Vagina (tissue), 2 donors: ENCODE data around the gene BGLAP. TPM values are rescaled to one million over a fixed set of nuclear protein-coding genes. Genes with fewer than 3 reads are reported as not detected.

Experiments used
- DNase-seq, 2 donors: peaks; one replicate each; pipeline ENCODE4 v3.0.0-alpha.2; 2017; ENCODE audit errors: extremely low spot score in 2 of 2
- H3K27ac ChIP-seq: fragments of 200-600 bp; sonication (generic); one replicate; pipeline ENCODE4 v1.5.1; 2019
- H3K27me3 ChIP-seq: fragments of 200-600 bp; sonication (generic); one replicate; pipeline ENCODE4 v1.5.1; 2019
- H3K36me3 ChIP-seq, 2 donors: fragments of 200-600 bp; sonication (generic); one replicate each; pipeline ENCODE4 v1.5.1; 2017 to 2019
- H3K4me1 ChIP-seq: fragments of 200-600 bp; sonication (generic); one replicate; pipeline ENCODE4 v1.5.1; 2019
- H3K4me3 ChIP-seq, 2 donors: fragments of 200-600 bp; sonication (generic); 1 replicate in 1 of 2; 2 replicates in 1 of 2; pipeline ENCODE4 v1.5.1; 2016 to 2019
- H3K9me3 ChIP-seq: fragments of 200-600 bp; sonication (generic); one replicate; pipeline ENCODE4 v1.5.1; 2019
- POLR2A ChIP-seq, 2 donors: fragments of 450-650 bp; IDR thresholded peaks; one replicate each; pipeline ENCODE4 v1.6.1; 2017; ENCODE audit warnings: antibody characterized with exemption in 2 of 2, mild to moderate bottlenecking in 2 of 2, moderate library complexity in 2 of 2
- POLR2AphosphoS5 ChIP-seq, 2 donors: sonication (generic); formaldehyde crosslinking; IDR thresholded peaks; one replicate each; pipeline ENCODE4 v1.9.0; 2017; ENCODE audit warnings: antibody characterized with exemption in 2 of 2, mild to moderate bottlenecking in 2 of 2, low read depth in 1 of 2; ENCODE audit not compliant: insufficient read depth in 1 of 2
- intact Hi-C: fragments of 100-400 bp; cut with DNase I; formaldehyde crosslinking; loops from one replicate; pipeline ENCODE4 v1.15.1; 2023
- total RNA-seq: library from RNA; depleted of rRNA; stranded (reverse); fragments of >200 nt; gene quantifications from one replicate; pipeline ENCODE4 v1.2.3, GENCODE V29; 2016
- TF ChIP-seq, protein P1 (sequence below), 3 experiments: fragments of 450-650 bp in 2 of 3; fragments of 200-600 bp in 1 of 3; sonication (generic) in 1 of 3; IDR thresholded peaks; one replicate each; pipeline ENCODE4 v1.5.1; 2017 to 2019; ENCODE audit warnings: antibody characterized with exemption in 3 of 3, mild to moderate bottlenecking in 2 of 3, moderate library complexity in 2 of 3

Gene BGLAP
- total RNA-seq, 1 donor from 2014 or later = not detected

DNA sequence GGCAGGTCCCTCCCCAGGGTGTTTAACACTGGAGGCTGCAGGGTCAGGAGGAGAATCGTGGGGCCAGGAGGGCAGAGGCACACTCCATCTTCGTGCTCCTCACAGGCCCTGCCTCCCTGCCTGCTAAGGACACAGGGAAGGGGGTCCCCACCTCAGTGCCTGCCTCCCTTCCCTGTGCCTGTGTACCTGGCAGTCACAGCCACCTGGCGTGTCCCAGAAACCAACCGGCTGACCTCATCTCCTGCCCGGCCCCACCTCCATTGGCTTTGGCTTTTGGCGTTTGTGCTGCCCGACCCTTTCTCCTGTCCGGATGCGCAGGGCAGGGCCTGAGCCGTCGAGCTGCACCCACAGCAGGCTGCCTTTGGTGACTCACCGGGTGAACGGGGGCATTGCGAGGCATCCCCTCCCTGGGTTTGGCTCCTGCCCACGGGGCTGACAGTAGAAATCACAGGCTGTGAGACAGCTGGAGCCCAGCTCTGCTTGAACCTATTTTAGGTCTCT is 623 bp upstream of the BGLAP start:
- DNase-seq = no peak
- Histone ChIP-seq H3K27me3 (no peaks in the 10 kb centered on the region), H3K27ac (no peak overlapping the region), H3K4me1 (peaks cover 13% of the 10 kb centered on the region), H3K9me3 (no peaks in the 10 kb centered on the region), H3K4me3 (no peak overlapping the region), H3K36me3 (peaks cover 0 to 44% of the 10 kb centered on the region in 2 donors)
- TF ChIP-seq POLR2A (IDR thresholded peaks at IDR 0.05) = no peak
- intact Hi-C loops = no loop called here

DNA sequence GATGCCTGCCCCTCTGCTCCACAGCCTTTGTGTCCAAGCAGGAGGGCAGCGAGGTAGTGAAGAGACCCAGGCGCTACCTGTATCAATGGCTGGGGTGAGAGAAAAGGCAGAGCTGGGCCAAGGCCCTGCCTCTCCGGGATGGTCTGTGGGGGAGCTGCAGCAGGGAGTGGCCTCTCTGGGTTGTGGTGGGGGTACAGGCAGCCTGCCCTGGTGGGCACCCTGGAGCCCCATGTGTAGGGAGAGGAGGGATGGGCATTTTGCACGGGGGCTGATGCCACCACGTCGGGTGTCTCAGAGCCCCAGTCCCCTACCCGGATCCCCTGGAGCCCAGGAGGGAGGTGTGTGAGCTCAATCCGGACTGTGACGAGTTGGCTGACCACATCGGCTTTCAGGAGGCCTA is 754 bp downstream of the BGLAP start:
- H3K4me3 ChIP-seq = no peak overlapping the region
- H3K36me3 ChIP-seq = peaks cover 0 to 31% of the 10 kb centered on the region in 2 donors
- no peaks in the 10 kb centered on the region for H3K27me3 ChIP-seq
- DNase-seq = no peak
- no peak for TF ChIP-seq POLR2AphosphoS5 (IDR thresholded peaks at IDR 0.05; ENCODE audit: insufficient read depth in 1 of 2, low read depth in 1 of 2)
- no peak for TF ChIP-seq POLR2A (IDR thresholded peaks at IDR 0.05)
- TF ChIP-seq, protein P1, sequence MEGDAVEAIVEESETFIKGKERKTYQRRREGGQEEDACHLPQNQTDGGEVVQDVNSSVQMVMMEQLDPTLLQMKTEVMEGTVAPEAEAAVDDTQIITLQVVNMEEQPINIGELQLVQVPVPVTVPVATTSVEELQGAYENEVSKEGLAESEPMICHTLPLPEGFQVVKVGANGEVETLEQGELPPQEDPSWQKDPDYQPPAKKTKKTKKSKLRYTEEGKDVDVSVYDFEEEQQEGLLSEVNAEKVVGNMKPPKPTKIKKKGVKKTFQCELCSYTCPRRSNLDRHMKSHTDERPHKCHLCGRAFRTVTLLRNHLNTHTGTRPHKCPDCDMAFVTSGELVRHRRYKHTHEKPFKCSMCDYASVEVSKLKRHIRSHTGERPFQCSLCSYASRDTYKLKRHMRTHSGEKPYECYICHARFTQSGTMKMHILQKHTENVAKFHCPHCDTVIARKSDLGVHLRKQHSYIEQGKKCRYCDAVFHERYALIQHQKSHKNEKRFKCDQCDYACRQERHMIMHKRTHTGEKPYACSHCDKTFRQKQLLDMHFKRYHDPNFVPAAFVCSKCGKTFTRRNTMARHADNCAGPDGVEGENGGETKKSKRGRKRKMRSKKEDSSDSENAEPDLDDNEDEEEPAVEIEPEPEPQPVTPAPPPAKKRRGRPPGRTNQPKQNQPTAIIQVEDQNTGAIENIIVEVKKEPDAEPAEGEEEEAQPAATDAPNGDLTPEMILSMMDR (IDR thresholded peaks at IDR 0.05) = no peak
- peaks cover 27% of the 10 kb centered on the region for H3K4me1 ChIP-seq
- H3K9me3 ChIP-seq = no peaks in the 10 kb centered on the region
- intact Hi-C loops = no loop called here
- no peak overlapping the region for H3K27ac ChIP-seq

DNA sequence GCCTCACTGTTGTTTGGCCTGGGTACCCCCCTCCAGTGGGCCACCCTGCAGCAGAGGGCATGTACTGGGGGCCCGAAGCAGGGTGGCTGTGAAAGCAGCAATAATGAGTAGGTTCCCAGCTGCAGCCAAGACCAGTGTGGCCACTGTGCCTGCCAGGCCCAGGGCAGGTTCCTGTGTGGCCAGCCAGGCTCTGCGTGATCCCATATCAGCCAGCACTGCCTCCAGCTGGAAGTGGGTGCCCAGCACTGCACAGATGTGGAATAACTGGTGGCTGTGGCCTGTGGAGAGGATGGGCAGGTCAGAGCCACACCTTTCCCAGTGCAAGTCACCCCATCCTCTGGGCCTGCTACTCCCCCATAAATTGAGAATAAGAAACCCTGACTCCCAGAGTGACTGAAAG is 2.1 kb downstream of the BGLAP start:
- DNase-seq = no peak
- H3K4me1 ChIP-seq = peaks cover 32% of the 10 kb centered on the region
- TF ChIP-seq POLR2AphosphoS5 (IDR thresholded peaks at IDR 0.05; ENCODE audit: insufficient read depth in 1 of 2, low read depth in 1 of 2) = no peak
- TF ChIP-seq POLR2A (IDR thresholded peaks at IDR 0.05) = no peak
- TF ChIP-seq, protein P1 (IDR thresholded peaks at IDR 0.05) = no peak
- H3K9me3 ChIP-seq = no peaks in the 10 kb centered on the region
- H3K4me3 ChIP-seq = no peak overlapping the region
- no peak overlapping the region for H3K27ac ChIP-seq
- H3K27me3 ChIP-seq = no peaks in the 10 kb centered on the region
- peaks cover 0 to 18% of the 10 kb centered on the region in 2 donors for H3K36me3 ChIP-seq
- intact Hi-C loops = no loop called here

DNA sequence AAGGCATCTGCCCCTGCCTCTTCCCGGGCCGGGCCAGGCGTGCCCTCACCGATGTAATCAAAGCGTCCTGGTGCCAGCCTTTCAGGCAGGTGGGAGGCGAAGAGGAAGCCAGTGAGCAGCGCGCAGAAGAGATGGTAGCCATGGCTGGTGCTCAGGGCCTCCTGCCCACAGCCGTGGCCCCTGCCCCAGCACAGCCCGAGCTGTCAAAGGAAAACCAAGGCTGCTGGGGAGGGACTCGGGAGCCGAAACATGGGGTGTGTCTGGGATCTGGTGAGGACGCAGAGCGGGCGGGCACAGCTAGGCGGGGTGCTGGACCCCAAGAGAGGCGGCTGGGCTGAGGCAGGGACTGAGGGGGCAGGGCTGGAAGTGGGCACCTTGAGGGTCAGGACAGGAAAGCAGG is 2.7 kb downstream of the BGLAP start:
- Histone ChIP-seq H3K4me1 (peaks cover 32% of the 10 kb centered on the region), H3K36me3 (peaks cover 0 to 18% of the 10 kb centered on the region in 2 donors)
- intact Hi-C loops = no loop called here

DNA sequence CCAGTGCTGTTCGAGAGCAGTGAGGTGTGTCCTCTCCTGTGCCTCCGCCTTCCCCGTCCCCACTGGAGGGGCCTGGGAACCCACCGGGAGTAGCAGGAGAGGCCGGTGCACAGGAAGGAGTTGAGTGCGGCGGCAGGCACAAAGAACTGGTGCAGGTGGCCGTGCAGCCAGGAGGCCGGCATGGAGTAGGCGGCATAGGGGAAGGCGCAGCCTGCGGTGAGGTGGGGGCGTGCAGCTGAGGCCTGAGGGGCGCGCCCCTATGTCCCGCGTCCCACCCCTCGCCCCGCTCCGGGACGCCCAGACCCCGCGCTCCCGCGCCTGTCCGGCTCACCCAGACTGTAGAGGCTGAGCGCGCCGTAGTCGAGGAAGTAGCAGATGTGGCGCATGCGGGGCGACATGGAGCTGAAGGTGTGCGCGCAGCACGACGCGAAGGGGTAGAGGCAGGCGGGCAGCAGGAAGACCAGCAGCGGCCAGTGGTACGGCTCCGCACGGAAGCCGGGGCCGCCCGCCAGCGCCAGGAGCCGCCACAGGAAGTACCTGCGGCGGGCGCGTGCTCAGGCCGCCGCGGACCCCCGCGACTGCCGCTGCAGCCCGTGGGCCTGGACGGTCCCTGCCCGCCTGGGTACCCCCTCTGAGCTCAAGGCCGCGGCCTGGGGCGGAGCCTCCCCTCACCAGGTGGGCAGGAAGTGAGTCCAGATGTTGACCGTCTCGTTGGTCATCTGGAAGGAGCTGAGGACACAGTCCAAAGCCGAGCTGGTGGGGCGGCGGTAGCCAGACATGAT is 3.7 kb downstream of the BGLAP start:
- H3K27me3 ChIP-seq = no peaks in the 10 kb centered on the region
- no peak for DNase-seq
- peaks cover 32% of the 10 kb centered on the region for H3K4me1 ChIP-seq
- H3K27ac ChIP-seq = no peak overlapping the region
- peak overlapping the region; percentile 26 to 29 for H3K4me3 ChIP-seq
- peaks cover 0 to 18% of the 10 kb centered on the region in 2 donors for H3K36me3 ChIP-seq
- intact Hi-C loops = no loop called here
- TF ChIP-seq POLR2AphosphoS5 (IDR thresholded peaks at IDR 0.05; ENCODE audit: insufficient read depth in 1 of 2, low read depth in 1 of 2) (no peak), POLR2A (IDR thresholded peaks at IDR 0.05) (no peak)
- TF ChIP-seq, protein P1 (IDR thresholded peaks at IDR 0.05) = no peak
- H3K9me3 ChIP-seq = no peaks in the 10 kb centered on the region

More for the DNA sequence above, 2.7 kb downstream of the BGLAP start:
- H3K27me3 ChIP-seq = no peaks in the 10 kb centered on the region
- DNase-seq = no peak
- no peak overlapping the region for H3K4me3 ChIP-seq
- TF ChIP-seq POLR2AphosphoS5 (IDR thresholded peaks at IDR 0.05; ENCODE audit: insufficient read depth in 1 of 2, low read depth in 1 of 2) = no peak
- TF ChIP-seq, protein P1 (IDR thresholded peaks at IDR 0.05) = no peak
- no peak for TF ChIP-seq POLR2A (IDR thresholded peaks at IDR 0.05)
- H3K9me3 ChIP-seq = no peaks in the 10 kb centered on the region
- no peak overlapping the region for H3K27ac ChIP-seq
